HepG2 (cell line): ENCODE results near the gene SLC6A6.

ENCODE experiments used
- SMYD3 ChIP-seq: sonication (generic); formaldehyde crosslinking; IDR thresholded peaks from 2 replicates; pipeline ENCODE4 v1.8.1; 2023; ENCODE audit warnings: mild to moderate bottlenecking, missing genetic modification reagents
- TF ChIP-seq, protein P1 (sequence below): sonication (generic); formaldehyde crosslinking; IDR thresholded peaks from 2 replicates; pipeline ENCODE4 v1.4.0; 2020; ENCODE audit warnings: missing genetic modification reagents

- TF ChIP-seq SMYD3: no peak
- TF ChIP-seq, protein P1, sequence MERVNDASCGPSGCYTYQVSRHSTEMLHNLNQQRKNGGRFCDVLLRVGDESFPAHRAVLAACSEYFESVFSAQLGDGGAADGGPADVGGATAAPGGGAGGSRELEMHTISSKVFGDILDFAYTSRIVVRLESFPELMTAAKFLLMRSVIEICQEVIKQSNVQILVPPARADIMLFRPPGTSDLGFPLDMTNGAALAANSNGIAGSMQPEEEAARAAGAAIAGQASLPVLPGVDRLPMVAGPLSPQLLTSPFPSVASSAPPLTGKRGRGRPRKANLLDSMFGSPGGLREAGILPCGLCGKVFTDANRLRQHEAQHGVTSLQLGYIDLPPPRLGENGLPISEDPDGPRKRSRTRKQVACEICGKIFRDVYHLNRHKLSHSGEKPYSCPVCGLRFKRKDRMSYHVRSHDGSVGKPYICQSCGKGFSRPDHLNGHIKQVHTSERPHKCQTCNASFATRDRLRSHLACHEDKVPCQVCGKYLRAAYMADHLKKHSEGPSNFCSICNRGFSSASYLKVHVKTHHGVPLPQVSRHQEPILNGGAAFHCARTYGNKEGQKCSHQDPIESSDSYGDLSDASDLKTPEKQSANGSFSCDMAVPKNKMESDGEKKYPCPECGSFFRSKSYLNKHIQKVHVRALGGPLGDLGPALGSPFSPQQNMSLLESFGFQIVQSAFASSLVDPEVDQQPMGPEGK (CRISPR knock-in tag): no peak
These were observed 55.6 kb downstream of the SLC6A6 start for GRCh38 chr3:14457999-14458398.
